ENCODE measurements around the gene IPO13.

DNA sequence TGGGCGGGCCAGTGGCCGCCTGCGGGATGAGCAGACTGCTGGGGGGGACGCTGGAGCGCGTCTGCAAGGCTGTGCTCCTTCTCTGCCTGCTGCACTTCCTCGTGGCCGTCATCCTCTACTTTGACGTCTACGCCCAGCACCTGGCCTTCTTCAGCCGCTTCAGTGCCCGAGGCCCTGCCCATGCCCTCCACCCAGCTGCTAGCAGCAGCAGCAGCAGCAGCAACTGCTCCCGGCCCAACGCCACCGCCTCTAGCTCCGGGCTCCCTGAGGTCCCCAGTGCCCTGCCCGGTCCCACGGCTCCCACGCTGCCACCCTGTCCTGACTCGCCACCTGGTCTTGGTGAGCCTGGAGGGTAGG, 34.4 kb downstream of the IPO13 start:
- TF ChIP-seq, protein P1, sequence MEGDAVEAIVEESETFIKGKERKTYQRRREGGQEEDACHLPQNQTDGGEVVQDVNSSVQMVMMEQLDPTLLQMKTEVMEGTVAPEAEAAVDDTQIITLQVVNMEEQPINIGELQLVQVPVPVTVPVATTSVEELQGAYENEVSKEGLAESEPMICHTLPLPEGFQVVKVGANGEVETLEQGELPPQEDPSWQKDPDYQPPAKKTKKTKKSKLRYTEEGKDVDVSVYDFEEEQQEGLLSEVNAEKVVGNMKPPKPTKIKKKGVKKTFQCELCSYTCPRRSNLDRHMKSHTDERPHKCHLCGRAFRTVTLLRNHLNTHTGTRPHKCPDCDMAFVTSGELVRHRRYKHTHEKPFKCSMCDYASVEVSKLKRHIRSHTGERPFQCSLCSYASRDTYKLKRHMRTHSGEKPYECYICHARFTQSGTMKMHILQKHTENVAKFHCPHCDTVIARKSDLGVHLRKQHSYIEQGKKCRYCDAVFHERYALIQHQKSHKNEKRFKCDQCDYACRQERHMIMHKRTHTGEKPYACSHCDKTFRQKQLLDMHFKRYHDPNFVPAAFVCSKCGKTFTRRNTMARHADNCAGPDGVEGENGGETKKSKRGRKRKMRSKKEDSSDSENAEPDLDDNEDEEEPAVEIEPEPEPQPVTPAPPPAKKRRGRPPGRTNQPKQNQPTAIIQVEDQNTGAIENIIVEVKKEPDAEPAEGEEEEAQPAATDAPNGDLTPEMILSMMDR (IDR thresholded peaks at IDR 0.05; ENCODE audit: low read length), result no peak
- TF ChIP-seq EZH2 (optimal IDR thresholded peaks at IDR 0.05; ENCODE audit: low read depth, low read length), result no peak

All from MM.1S (cell line).